Body of pancreas (tissue), 4 donors: ENCODE results near the gene DDA1. TPM values are rescaled to one million over a fixed set of nuclear protein-coding genes. Genes with fewer than 3 reads are reported as not detected.
A peak's percentile ranks its signal among the peaks of the same experiment; 100 is the strongest.
"Not testable (repeated sequence)": the region's sequence is repeated elsewhere in the genome, so short reads cannot be mapped to it uniquely, and the experiment has no call there.

Experiments used
- ATAC-seq: fragments of 150-250 bp; one replicate; pipeline ENCODE4 v1.9.1; 2016
- DNase-seq, 4 donors: peaks; one replicate each; pipeline ENCODE4 v3.0.0-alpha.2; 2019
- H3K27ac ChIP-seq, 4 donors: fragments of 200-600 bp; sonication (generic); 1 replicate in 3 of 4; 2 replicates in 1 of 4; pipeline versions ENCODE4 v1.5.1 to v1.6.1; 2016 to 2019; ENCODE audit warnings: mild to moderate bottlenecking in 1 of 4, mixed read lengths in 1 of 4, moderate library complexity in 1 of 4
- H3K27me3 ChIP-seq, 2 donors: fragments of 200-600 bp; sonication (generic); one replicate each; pipeline ENCODE4 v1.6.0; 2016; ENCODE audit warnings: mild to moderate bottlenecking in 1 of 2
- H3K36me3 ChIP-seq, 2 donors: fragments of 200-600 bp; sonication (generic); replicated peaks in 1 of 2; 2 replicates each; pipeline ENCODE4 v1.5.1; 2016; ENCODE audit warnings: low read depth in 2 of 2; ENCODE audit not compliant: insufficient read depth in 1 of 2
- H3K4me1 ChIP-seq: fragments of 200-600 bp; sonication (generic); one replicate; pipeline ENCODE4 v1.6.0; 2016
- H3K4me3 ChIP-seq, 2 donors: fragments of 200-600 bp; sonication (generic); 1 replicate in 1 of 2; 2 replicates in 1 of 2; pipeline ENCODE4 v1.5.1; 2016 to 2019
- H3K9me3 ChIP-seq, 3 donors: fragments of 200-600 bp; sonication (generic); 1 replicate in 2 of 3; 2 replicates in 1 of 3; pipeline ENCODE4 v1.5.1; 2016
- POLR2A ChIP-seq, 3 donors: fragments of 450-650 bp; IDR thresholded peaks; one replicate each; pipeline ENCODE4 v1.6.1; 2016; ENCODE audit warnings: antibody characterized with exemption in 3 of 3, mild to moderate bottlenecking in 2 of 3
- WGBS, 2 donors: methylation state at CpG; one replicate each; pipeline ENCODE4 v1.1.5; 2017; 5-methylcytosine and 5-hydroxymethylcytosine counted together
- intact Hi-C: fragments of 100-400 bp; cut with DNase I; formaldehyde crosslinking; loops from one replicate; pipeline ENCODE4 v1.15.1; 2023
- total RNA-seq, 2 donors: library from RNA; depleted of rRNA; stranded (reverse); fragments of >200 nt; gene quantifications; one replicate each; pipeline ENCODE4 v1.1.0, GENCODE V29; 2016
- TF ChIP-seq, protein P1 (sequence below), 7 experiments: fragments of 450-650 bp in 4 of 7; fragments of 200-600 bp in 3 of 7; sonication (generic) in 3 of 7; IDR thresholded peaks; one replicate each; pipeline ENCODE4 v1.5.1; 2016 to 2019; ENCODE audit warnings: antibody characterized with exemption in 7 of 7

DDA1 gene
- total RNA-seq, 2 donors from 2014 or later, result 3.3 to 6.2 TPM

DNA sequence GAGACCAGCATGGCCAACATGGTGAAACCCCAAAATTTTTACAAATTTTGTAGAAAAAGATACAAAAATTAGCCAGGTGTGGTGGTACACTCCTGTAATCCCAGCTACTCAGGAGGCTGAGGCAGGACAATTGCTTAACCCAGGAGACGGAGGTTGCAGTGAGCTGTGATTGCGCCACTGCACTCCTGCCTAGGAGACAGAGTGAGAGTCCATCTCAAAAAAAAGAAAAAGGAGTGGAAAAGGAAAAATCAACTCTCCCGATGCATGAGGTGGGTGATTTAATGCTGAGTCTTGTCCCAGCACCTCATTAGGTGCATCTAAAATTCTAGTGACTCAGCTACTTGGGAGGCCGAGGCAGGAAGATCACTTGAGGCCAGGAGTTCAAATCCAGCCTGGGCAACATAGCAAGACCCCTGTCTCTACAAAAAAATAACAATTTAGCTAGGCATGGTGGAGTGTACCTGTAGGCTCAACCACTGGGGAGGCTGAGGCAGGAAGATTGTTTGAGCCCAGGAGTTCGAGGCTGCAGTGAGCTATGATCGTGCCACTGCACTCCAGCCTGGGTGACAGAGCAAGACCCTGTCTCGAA lies 47.8 kb downstream of the DDA1 start:
- TF ChIP-seq, protein P1, sequence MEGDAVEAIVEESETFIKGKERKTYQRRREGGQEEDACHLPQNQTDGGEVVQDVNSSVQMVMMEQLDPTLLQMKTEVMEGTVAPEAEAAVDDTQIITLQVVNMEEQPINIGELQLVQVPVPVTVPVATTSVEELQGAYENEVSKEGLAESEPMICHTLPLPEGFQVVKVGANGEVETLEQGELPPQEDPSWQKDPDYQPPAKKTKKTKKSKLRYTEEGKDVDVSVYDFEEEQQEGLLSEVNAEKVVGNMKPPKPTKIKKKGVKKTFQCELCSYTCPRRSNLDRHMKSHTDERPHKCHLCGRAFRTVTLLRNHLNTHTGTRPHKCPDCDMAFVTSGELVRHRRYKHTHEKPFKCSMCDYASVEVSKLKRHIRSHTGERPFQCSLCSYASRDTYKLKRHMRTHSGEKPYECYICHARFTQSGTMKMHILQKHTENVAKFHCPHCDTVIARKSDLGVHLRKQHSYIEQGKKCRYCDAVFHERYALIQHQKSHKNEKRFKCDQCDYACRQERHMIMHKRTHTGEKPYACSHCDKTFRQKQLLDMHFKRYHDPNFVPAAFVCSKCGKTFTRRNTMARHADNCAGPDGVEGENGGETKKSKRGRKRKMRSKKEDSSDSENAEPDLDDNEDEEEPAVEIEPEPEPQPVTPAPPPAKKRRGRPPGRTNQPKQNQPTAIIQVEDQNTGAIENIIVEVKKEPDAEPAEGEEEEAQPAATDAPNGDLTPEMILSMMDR (IDR thresholded peaks at IDR 0.05), result no peak
- no peak for TF ChIP-seq POLR2A (IDR thresholded peaks at IDR 0.05)
- no peaks in the 10 kb centered on the region for H3K27me3 ChIP-seq
- no peak overlapping the region for H3K4me3 ChIP-seq
- H3K36me3 ChIP-seq, result no peaks in the 10 kb centered on the region
- DNase-seq (no peak), ATAC-seq (no peak)
- WGBS, 2 donors, result 74 to 79% methylated on average over 7 of the region's 7 CpGs
- intact Hi-C loops, result no loop called here
- no peaks in the 10 kb centered on the region for H3K4me1 ChIP-seq
- peak overlapping the region in 1 of 4 donors; percentile 32 for H3K27ac ChIP-seq
- H3K9me3 ChIP-seq, result no peaks in the 10 kb centered on the region

DNA sequence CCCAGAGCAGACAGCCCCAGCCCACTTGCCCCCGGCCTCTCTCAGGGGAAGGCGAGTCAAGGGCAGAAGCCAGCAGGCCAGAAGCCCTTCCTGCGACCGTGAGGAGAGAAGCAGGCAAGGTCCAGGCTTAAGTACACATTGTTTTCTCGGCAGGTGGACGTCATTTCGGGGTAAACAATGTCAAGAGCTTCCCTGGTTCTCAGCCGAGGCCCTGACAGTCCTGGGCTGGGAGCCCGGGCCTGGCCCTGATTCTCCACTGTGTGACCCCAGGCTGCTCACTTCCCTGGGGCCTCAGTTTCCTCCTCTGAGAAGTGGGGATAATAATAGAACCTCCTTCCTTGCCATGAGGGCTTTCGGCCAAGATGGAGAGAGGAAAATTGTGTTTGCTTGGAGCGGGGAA lies 48.4 kb downstream of the DDA1 start:
- Histone ChIP-seq H3K4me1 (no peaks in the 10 kb centered on the region), H3K4me3 (no peak overlapping the region), H3K9me3 (no peaks in the 10 kb centered on the region), H3K27me3 (no peaks in the 10 kb centered on the region), H3K36me3 (no peaks in the 10 kb centered on the region), H3K27ac (no peak overlapping the region)
- DNase-seq, result peak in 1 of 4 donors; percentile 7
- WGBS, 2 donors, result 44 to 51% methylated on average over 11 of the region's 11 CpGs
- intact Hi-C loops, result no loop called here
- peak; percentile 43 for ATAC-seq
- TF ChIP-seq, protein P1 (IDR thresholded peaks at IDR 0.05), result no peak
- TF ChIP-seq POLR2A (IDR thresholded peaks at IDR 0.05), result no peak

- H3K4me3 ChIP-seq, result no peak overlapping the region
- H3K27me3 ChIP-seq, result no peaks in the 10 kb centered on the region
- DNase-seq (no peak), ATAC-seq (peak; percentile 53)
- WGBS, 2 donors, result 62 to 80% methylated on average over 4 to 7 of the region's 7 CpGs
- no peaks in the 10 kb centered on the region for H3K36me3 ChIP-seq
- intact Hi-C loops, result no loop called here
- TF ChIP-seq, protein P1 (IDR thresholded peaks at IDR 0.05), result no peak
- no peak for TF ChIP-seq POLR2A (IDR thresholded peaks at IDR 0.05)
- H3K4me1 ChIP-seq, result no peaks in the 10 kb centered on the region
- no peak overlapping the region for H3K27ac ChIP-seq
- H3K9me3 ChIP-seq, result no peaks in the 10 kb centered on the region
These were observed 49.0 kb downstream of the DDA1 start for GRCh38 chr19:17358395-17358794.

DNA sequence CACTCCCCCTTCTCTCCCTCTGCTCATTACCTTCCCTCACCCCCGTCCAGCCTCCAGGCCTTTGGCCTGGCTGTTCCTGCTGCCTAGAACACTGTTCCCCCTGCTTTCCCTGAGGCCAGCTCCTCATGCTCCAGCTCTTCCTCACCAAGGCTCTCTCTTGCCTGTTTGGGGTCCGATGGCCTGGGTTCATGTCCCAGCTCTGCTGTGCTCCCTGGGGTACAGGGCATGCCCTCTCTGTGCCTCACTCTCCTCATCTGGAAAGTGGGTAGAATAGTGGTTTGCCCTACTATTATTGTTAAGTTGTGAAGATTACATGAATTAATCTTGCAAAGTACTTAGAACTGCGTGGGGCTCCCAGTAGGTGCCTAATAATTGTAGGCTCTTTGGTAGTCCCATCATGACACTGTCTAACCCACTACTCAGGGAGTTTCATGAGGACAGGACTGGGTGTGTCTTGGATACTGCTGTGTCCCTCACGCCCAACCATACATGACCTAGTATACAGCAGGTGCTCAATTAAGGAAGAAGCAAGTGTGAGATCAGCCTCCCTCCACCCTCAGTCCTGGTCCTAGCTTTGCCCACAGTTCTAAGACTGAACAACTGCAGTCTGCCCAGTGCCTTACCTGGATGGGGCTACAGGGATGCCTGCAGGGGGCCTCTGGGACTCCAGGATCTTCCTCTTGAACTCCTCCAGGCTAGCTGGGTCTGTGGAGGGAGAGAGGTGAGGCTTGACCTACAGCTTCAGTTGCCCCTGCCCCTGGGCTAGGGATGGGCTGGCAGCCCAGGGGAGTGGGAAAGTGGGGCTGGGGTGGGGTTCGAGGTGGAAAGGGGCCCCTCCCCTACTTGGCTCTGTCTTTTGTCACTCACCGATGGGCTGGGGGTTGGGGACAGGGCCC lies 50.8 kb downstream of the DDA1 start:
- Histone ChIP-seq H3K4me3 (no peak overlapping the region), H3K36me3 (no peaks in the 10 kb centered on the region), H3K4me1 (no peaks in the 10 kb centered on the region), H3K27ac (no peak overlapping the region), H3K9me3 (no peaks in the 10 kb centered on the region), H3K27me3 (no peaks in the 10 kb centered on the region)
- no peak for ATAC-seq
- WGBS, 2 donors, result 53 to 73% methylated on average over 3 to 6 of the region's 6 CpGs
- no peak for TF ChIP-seq POLR2A (IDR thresholded peaks at IDR 0.05)
- TF ChIP-seq, protein P1 (IDR thresholded peaks at IDR 0.05), result no peak
- no peak for DNase-seq
- intact Hi-C loops, result no loop called here

GRCh38 chr19:17363852-17364605 lies 54.7 kb downstream of the DDA1 start:
- intact Hi-C loops, H3K36me3 ChIP-seq, H3K27me3 ChIP-seq, H3K9me3 ChIP-seq, H3K27ac ChIP-seq, H3K4me1 ChIP-seq, ATAC-seq, H3K4me3 ChIP-seq, DNase-seq: not testable (repeated sequence)
- WGBS, 2 donors, result 80 to 86% methylated on average over 20 of the region's 20 CpGs
